Psoas muscle (tissue), 8 donors: ENCODE measurements around the gene ABR. TPM values are rescaled to one million over a fixed set of nuclear protein-coding genes. Genes with fewer than 3 reads are reported as not detected.

Source experiments
- ATAC-seq, 4 donors: fragments of 200-7000 bp; cut with Tn5 transposase; one replicate each; pipeline ENCODE4 v1.9.1; 2020; ENCODE audit warnings: moderate library complexity in 3 of 4, mild to moderate bottlenecking in 2 of 4
- DNase-seq, 2 donors: peaks; one replicate each; pipeline ENCODE4 v3.0.0-alpha.2; 2020
- H3K27ac ChIP-seq: fragments of 200-600 bp; one replicate; pipeline ENCODE4 v1.8.0; 2022
- H3K27me3 ChIP-seq, 3 donors: fragments of 200-600 bp in 1 of 3; one replicate each; pipeline versions ENCODE4 v1.6.1 to v1.8.0; 2013 to 2022; ENCODE audit warnings: low read length in 2 of 3, mild to moderate bottlenecking in 2 of 3, moderate library complexity in 1 of 3; ENCODE audit not compliant: insufficient read depth in 3 of 3
- H3K36me3 ChIP-seq, 2 donors: fragments of 200-600 bp in 1 of 2; one replicate each; pipeline versions ENCODE4 v1.6.1 to v1.8.0; 2013 to 2022; ENCODE audit warnings: low read depth in 1 of 2, mild to moderate bottlenecking in 1 of 2, moderate library complexity in 1 of 2; ENCODE audit not compliant: insufficient read depth in 1 of 2
- H3K4me1 ChIP-seq: fragments of 200-600 bp; one replicate; pipeline ENCODE4 v1.8.0; 2022
- H3K4me3 ChIP-seq: fragments of 200-600 bp; one replicate; pipeline ENCODE4 v1.8.0; 2022; ENCODE audit warnings: mild to moderate bottlenecking
- H3K9me3 ChIP-seq: fragments of 200-600 bp; one replicate; pipeline ENCODE4 v1.8.0; 2022
- CTCF ChIP-seq: fragments of 200-600 bp; IDR thresholded peaks from one replicate; pipeline ENCODE4 v1.8.0; 2022; ENCODE audit warnings: antibody characterized with exemption
- WGBS, 3 donors: extraction: QIAGEN DNeasy Blood & Tissue Kit; methylation state at CpG; one replicate each; pipeline versions ENCODE4 v1.1.6 to v1.1.7; 2013; 5-methylcytosine and 5-hydroxymethylcytosine counted together
- intact Hi-C, 2 donors: fragments of 100-400 bp; cut with DNase I; formaldehyde crosslinking; loops; one replicate each; pipeline versions ENCODE4 v1.11.0 to v1.14.2; 2022
- polyA plus RNA-seq, 3 donors: library from polyadenylated mRNA; stranded (reverse); fragments of 200-250 nt; gene quantifications; one replicate each; pipeline ENCODE4 v1.2.3, GENCODE V29; 2013
- total RNA-seq, 4 donors: library from RNA; stranded (reverse); fragmentation: NEBNext Ultra II Directional in 2 of 4; extraction: Animal tissue kit (Norgen Biotek cat#: 25700) in 2 of 4; gene quantifications; one replicate each; pipeline versions ENCODE4 v1.2.1 to v1.2.4, GENCODE V29; 2021 to 2023
- donor health status: healthy with polysubstance abuse.
- donor health status: DM: no; HTN: no; CAD: no; lungs with moderate emphysema.
- donor health status: Bipolar disorder and iron deficiency.
- donor health status: healthy.
- donor health status: DM: yes; HTN: yes; CAD: no.
- donor health status: DM: no; HTN: no; CAD: no.
- donor health status: DM: no; HTN: no; CAD: no.
- donor health status: DM: yes; HTN: yes; CAD: no.

Gene ABR
- total and polyA plus RNA-seq, 7 donors = 5.8 to 25.4 (median 9.8) TPM

- H3K4me1 ChIP-seq = peaks cover 6% of the 10 kb centered on the region
- no peaks in the 10 kb centered on the region for H3K9me3 ChIP-seq
- TF ChIP-seq CTCF = no peak
- no peak overlapping the region for H3K4me3 ChIP-seq
- DNase-seq = no peak
- no peak for ATAC-seq
- H3K27ac ChIP-seq = no peak overlapping the region
- peaks cover 0 to 30% (median 13%) of the 10 kb centered on the region in 3 donors for H3K27me3 ChIP-seq
- intact Hi-C loops = no loop called here
- no peaks in the 10 kb centered on the region for H3K36me3 ChIP-seq
- WGBS, 3 donors = 66 to 76% (median 73%) methylated on average over 11 of the region's 11 CpGs
These were observed 54.0 kb downstream of the ABR start for GRCh38 chr17:1125788-1126145.

- Histone ChIP-seq H3K9me3 (no peaks in the 10 kb centered on the region), H3K27ac (no peak overlapping the region), H3K36me3 (no peaks in the 10 kb centered on the region), H3K4me1 (peaks cover 6% of the 10 kb centered on the region), H3K27me3 (peaks cover 0 to 30% (median 14%) of the 10 kb centered on the region in 3 donors), H3K4me3 (no peak overlapping the region)
- intact Hi-C loops = no loop called here
- TF ChIP-seq CTCF = no peak
- ATAC-seq = no peak
- 79 to 90% (median 86%) methylated on average over 45 to 53 of the region's 53 CpGs for whole genome bisulfite sequencing, 3 donors
- no peak for DNase-seq
These were observed 54.6 kb downstream of the ABR start for GRCh38 chr17:1124896-1125787.

- no peak for ATAC-seq
- H3K36me3 ChIP-seq = no peaks in the 10 kb centered on the region
These were observed 55.7 kb downstream of the ABR start for GRCh38 chr17:1123921-1124715.

GRCh38 chr17:1123393-1123831 is 56.4 kb downstream of the ABR start:
- DNase-seq = no peak
- no peak overlapping the region for H3K4me3 ChIP-seq
- H3K27ac ChIP-seq = no peak overlapping the region
- H3K4me1 ChIP-seq = peaks cover 6% of the 10 kb centered on the region
- peaks cover 0 to 30% (median 12%) of the 10 kb centered on the region in 3 donors for H3K27me3 ChIP-seq
- H3K36me3 ChIP-seq = no peaks in the 10 kb centered on the region
- no peaks in the 10 kb centered on the region for H3K9me3 ChIP-seq
- ATAC-seq = peak in 1 of 4 donors; percentile 4
- intact Hi-C loops = loop anchor here (1.0 to 2.0 kb wide), 2 partner anchors 64 to 65 kb away; no protein-coding TSS in a partner anchor
- TF ChIP-seq CTCF = no peak
- 14 to 32% (median 18%) methylated on average over 22 to 24 of the region's 24 CpGs for WGBS, 3 donors

More at GRCh38 chr17:1123921-1124715, 55.7 kb downstream of the ABR start:
- Histone ChIP-seq H3K9me3 (no peaks in the 10 kb centered on the region), H3K27me3 (peaks cover 0 to 30% (median 12%) of the 10 kb centered on the region in 3 donors), H3K4me1 (peaks cover 6% of the 10 kb centered on the region), H3K4me3 (no peak overlapping the region), H3K27ac (no peak overlapping the region)
- DNase-seq = no peak
- intact Hi-C loops = loop anchor here (1.0 to 2.0 kb wide), 2 partner anchors 63 to 65 kb away; no protein-coding TSS in a partner anchor
- WGBS, 3 donors = 64 to 68% (median 65%) methylated on average over 27 of the region's 27 CpGs
- no peak for TF ChIP-seq CTCF
